GM12878 (cell line): Measurements from ENCODE around the gene MEIOB. TPM values are rescaled to one million over a fixed set of nuclear protein-coding genes. Genes with fewer than 3 reads are reported as not detected.

Experiments used
- ATAC-seq: fragments of 200-7000 bp; cut with Tn5 transposase; 3 replicates; pipeline ENCODE4 v1.9.1; 2020; ENCODE audit warnings: mild to moderate bottlenecking, moderate library complexity
- BruUV-seq: library from RNA; stranded (reverse); fragments of 400-500 nt; replicated peaks from 2 replicates; lab custom pipeline; 2021; lab: Mats Ljungman, UMichigan
- CTCF ChIA-PET: fragments of 300-600 bp; sonication (Branson Sonifier 250); formaldehyde crosslinking; extraction: SDS; loops from one replicate; lab custom pipeline; 2021; ENCODE audit warnings: inconsistent platforms; lab: Yijun Ruan, JAX
- POLR2A ChIA-PET: fragments of 350-600 bp; formaldehyde crosslinking; extraction: SDS; loops from one replicate; lab custom pipeline; 2021; ENCODE audit warnings: inconsistent platforms; lab: Charles Lee
- RAD21 ChIA-PET: fragments of 300-600 bp; sonication (Branson Sonifier 250); formaldehyde crosslinking; loops from one replicate; lab custom pipeline; 2023; ENCODE audit warnings: antibody characterized with exemption; ENCODE audit not compliant: unreplicated experiment; lab: Charles Lee
- SMC1A ChIA-PET: fragments of 300-600 bp; sonication (Branson Sonifier 250); formaldehyde crosslinking; loops from one replicate; lab custom pipeline; 2023; ENCODE audit not compliant: unreplicated experiment, uncharacterized antibody; lab: Charles Lee
- DNase-seq: peaks from one replicate; pipeline ENCODE4 v3.0.0-alpha.2; 2011; ENCODE audit warnings: low read depth, low spot score
- FAIRE-seq: peaks from 3 replicates; lab custom pipeline; 2011; peaks lifted over from hg19 to GRCh38; lab: Jason Lieb, UNC
- H2AFZ ChIP-seq: 2 replicates; pipeline ENCODE4 v1.6.0; 2011; ENCODE audit warnings: low read depth, low read length, control low read depth; ENCODE audit not compliant: control insufficient read depth
- H3K27ac ChIP-seq: 2 replicates; pipeline ENCODE4 v1.5.1; 2011; ENCODE audit warnings: control low read depth; ENCODE audit not compliant: control insufficient read depth, insufficient read depth
- H3K27me3 ChIP-seq, 2 experiments: replicated peaks in 1 of 2; 2 replicates each; pipeline versions ENCODE4 v1.6.0 to v1.6.1; 2011; ENCODE audit warnings: low read length in 1 of 2; ENCODE audit not compliant: control insufficient read depth in 2 of 2, insufficient read depth in 2 of 2
- H3K36me3 ChIP-seq, 2 experiments: 2 replicates each; pipeline ENCODE4 v1.5.1; 2011; ENCODE audit warnings: low read length in 1 of 2; ENCODE audit not compliant: control insufficient read depth in 2 of 2, insufficient read depth in 2 of 2
- H3K4me1 ChIP-seq: 2 replicates; pipeline ENCODE4 v1.6.1; 2011; ENCODE audit warnings: mild to moderate bottlenecking, low read length, moderate library complexity, mixed read lengths; ENCODE audit not compliant: control insufficient read depth, insufficient read depth
- H3K4me2 ChIP-seq: 2 replicates; pipeline ENCODE4 v1.6.0; 2011; ENCODE audit warnings: control low read depth; ENCODE audit not compliant: control insufficient read depth, insufficient read depth
- H3K4me3 ChIP-seq: fragments of 200-600 bp; sonication (generic); 2 replicates; pipeline ENCODE4 v1.5.1; 2016
- H3K79me2 ChIP-seq: 2 replicates; pipeline ENCODE4 v1.6.0; 2011; ENCODE audit warnings: low read length; ENCODE audit not compliant: control insufficient read depth, insufficient read depth
- H3K9ac ChIP-seq: 2 replicates; pipeline ENCODE4 v1.8.0; 2011; ENCODE audit warnings: low read length, control low read depth, mixed read lengths; ENCODE audit not compliant: control insufficient read depth, insufficient read depth
- H3K9me3 ChIP-seq: replicated peaks from 3 replicates; pipeline ENCODE4 v1.5.1; 2011; ENCODE audit warnings: mild to moderate bottlenecking, low read length; ENCODE audit not compliant: control insufficient read depth, insufficient read depth
- H4K20me1 ChIP-seq: 2 replicates; pipeline ENCODE4 v1.6.0; 2011; ENCODE audit not compliant: control insufficient read depth, insufficient read depth
- ASH2L ChIP-seq: fragments of 300-600, 200-600 bp; sonication (generic); IDR thresholded peaks from 2 replicates; pipeline ENCODE4 v1.6.1; 2017; ENCODE audit warnings: low read depth, mild to moderate bottlenecking, borderline replicate concordance
- BHLHE40 ChIP-seq, 2 experiments: fragments of 450-650 bp in 1 of 2; IDR thresholded peaks; 2 replicates each; pipeline ENCODE4 v1.6.1; 2011 to 2017; ENCODE audit warnings: low read depth in 2 of 2, borderline replicate concordance in 1 of 2, improper control_type of control experiment in 1 of 2, low read length in 1 of 2, mild to moderate bottlenecking in 1 of 2
- CHD2 ChIP-seq: IDR thresholded peaks from 2 replicates; pipeline ENCODE4 v1.6.1; 2011; ENCODE audit warnings: low read depth, low read length, improper control_type of control experiment, borderline replicate concordance
- EGR1 ChIP-seq, 2 experiments: IDR thresholded peaks; 1 replicate in 1 of 2; 2 replicates in 1 of 2; pipeline ENCODE4 v1.6.1; 2011 to 2012; ENCODE audit warnings: low read depth in 2 of 2, low read length in 2 of 2, borderline replicate concordance in 1 of 2, mild to moderate bottlenecking in 1 of 2, moderate library complexity in 1 of 2
- EP300 ChIP-seq, 2 experiments: fragments of 150-350 bp in 1 of 2; IDR thresholded peaks; 2 replicates each; pipeline ENCODE4 v1.6.1; 2011 to 2012; ENCODE audit warnings: low read depth in 2 of 2, low read length in 2 of 2, borderline replicate concordance in 1 of 2, improper control_type of control experiment in 1 of 2, inconsistent platforms in 1 of 2; ENCODE audit not compliant: control insufficient read depth in 1 of 2
- GABPA ChIP-seq: IDR thresholded peaks from 2 replicates; pipeline ENCODE4 v1.6.1; 2014; ENCODE audit warnings: antibody characterized with exemption, low read depth, mild to moderate bottlenecking, inconsistent platforms
- GATAD2B ChIP-seq: fragments of 450-650 bp; conservative IDR thresholded peaks from 2 replicates; pipeline ENCODE4 v1.6.1; 2017; ENCODE audit warnings: low read depth, mild to moderate bottlenecking, moderate library complexity
- HDAC2 ChIP-seq: fragments of 200-600 bp; sonication (generic); IDR thresholded peaks from 2 replicates; pipeline ENCODE4 v1.6.1; 2017
- LARP7 ChIP-seq: fragments of 450-650 bp; IDR thresholded peaks from 2 replicates; pipeline ENCODE4 v1.6.1; 2017; ENCODE audit warnings: mild to moderate bottlenecking
- PAX5 ChIP-seq: IDR thresholded peaks from 2 replicates; pipeline ENCODE4 v1.6.1; 2011; ENCODE audit warnings: low read depth, low read length, borderline replicate concordance
- RB1 ChIP-seq: fragments of 450-650 bp; formaldehyde crosslinking; IDR thresholded peaks from 2 replicates; pipeline ENCODE4 v1.6.1; 2017; ENCODE audit warnings: mild to moderate bottlenecking, borderline replicate concordance
- SREBF2 ChIP-seq: IDR thresholded peaks from 2 replicates; pipeline ENCODE4 v1.6.1; 2012; ENCODE audit warnings: mild to moderate bottlenecking, low read length
- STAT1 ChIP-seq: fragments of 450-650 bp; conservative IDR thresholded peaks from 2 replicates; pipeline ENCODE4 v1.6.1; 2014; ENCODE audit warnings: antibody characterized with exemption, mild to moderate bottlenecking
- TCF7 ChIP-seq: IDR thresholded peaks from 2 replicates; pipeline ENCODE4 v1.6.1; 2014; ENCODE audit warnings: antibody characterized with exemption, borderline replicate concordance
- ZNF24 ChIP-seq: fragments of 450-650 bp; IDR thresholded peaks from 2 replicates; pipeline ENCODE4 v1.6.1; 2017; ENCODE audit warnings: antibody characterized with exemption, mild to moderate bottlenecking
- ZNF384 ChIP-seq: IDR thresholded peaks from 2 replicates; pipeline ENCODE4 v1.6.1; 2012; ENCODE audit warnings: low read depth, mild to moderate bottlenecking, low read length, improper control_type of control experiment, borderline replicate concordance
- ZZZ3 ChIP-seq: IDR thresholded peaks from 2 replicates; pipeline ENCODE4 v1.6.1; 2011; ENCODE audit warnings: low read depth; ENCODE audit not compliant: control insufficient read depth, insufficient read length
- WGBS: methylation state at CpG from one replicate; pipeline ENCODE4 v1.1.6; 2016; ENCODE audit warnings: low lambda C conversion rate; ENCODE audit not compliant: insufficient replicate concordance, insufficient coverage; ENCODE audit errors: missing lambda C conversion rate; 5-methylcytosine and 5-hydroxymethylcytosine counted together
- in situ Hi-C: fragments of 300-500 bp; cut with MboI; formaldehyde crosslinking; loops from 9 replicates; pipeline ENCODE4 v1.14.3; 2018; ENCODE audit warnings: mixed read lengths
- intact Hi-C: fragments of 100-400 bp; cut with micrococcal nuclease; formaldehyde crosslinking; loops from one replicate; pipeline ENCODE4 v1.14.2; 2022; ENCODE audit not compliant: unreplicated experiment
- polyA plus RNA-seq, 11 experiments: library from polyadenylated mRNA; depleted of rRNA in 4 of 11; unstranded in 6 of 11; stranded (reverse) in 5 of 11; fragments of >200 nt; fragmentation: Nextera tagmentation in 4 of 11; fragmentation: Illumina TruSeq in 1 of 11; extraction: Ambion mirVana in 4 of 11; extraction: Trizol in 1 of 11; gene quantifications; 1 replicate in 1 of 11; 2 replicates in 10 of 11; pipeline versions ENCODE4 v1.2.1 to v1.2.3, GENCODE V29; 2011 to 2016; ENCODE audit warnings: inconsistent platforms in 2 of 11, missing spikeins in 2 of 11, low read depth in 1 of 11
- total RNA-seq, 4 experiments: library from RNA; depleted of rRNA in 3 of 4; stranded (reverse); fragments of >200 nt in 3 of 4; fragmentation: Illumina TruSeq in 1 of 4; extraction: Trizol in 1 of 4; gene quantifications; 2 replicates each; pipeline versions ENCODE4 v1.2.1 to v1.2.3, GENCODE V29; 2013 to 2021
- TF ChIP-seq, protein P1 (sequence below): fragments of 450-650 bp; IDR thresholded peaks from 2 replicates; pipeline ENCODE4 v1.6.1; 2018; ENCODE audit warnings: borderline replicate concordance, mild to moderate bottlenecking; ENCODE audit not compliant: partially characterized antibody
- TF ChIP-seq, protein P2 (sequence below): fragments of 450-650 bp; IDR thresholded peaks from 2 replicates; pipeline ENCODE4 v1.6.1; 2018; ENCODE audit warnings: mild to moderate bottlenecking, low read depth, moderate library complexity; ENCODE audit not compliant: partially characterized antibody

Gene MEIOB
- total and polyA plus RNA-seq, 10 of the 15 experiments (the other 5 are each of a cell fraction or from before 2014, with no cell fraction given) = 0.04 to 0.26 (median 0.09) TPM; not detected in 5

- WGBS = 46% methylated on average over 31 of the region's 31 CpGs
- no peaks in the 10 kb centered on the region for H4K20me1 ChIP-seq
- no peak for ATAC-seq
- H3K9ac ChIP-seq = no peak overlapping the region
- no peaks in the 10 kb centered on the region for H3K4me1 ChIP-seq
- no peak overlapping the region for H2AFZ ChIP-seq
- ChIA-PET POLR2A (no interaction called here), RAD21 (no interaction called here), SMC1A (no interaction called here), CTCF (no interaction called here)
- intact Hi-C loops = no loop called here
- H3K4me2 ChIP-seq = no peak overlapping the region
- no peaks in the 10 kb centered on the region for H3K79me2 ChIP-seq
- H3K9me3 ChIP-seq = no peaks in the 10 kb centered on the region
- FAIRE-seq = no peak
- no TSS peak for BruUV-seq
- H3K36me3 ChIP-seq = no peaks in the 10 kb centered on the region
- no peak overlapping the region for H3K27ac ChIP-seq
- in situ Hi-C loops = no loop called here
- no peak overlapping the region for H3K4me3 ChIP-seq
- no peak for DNase-seq
- no peaks in the 10 kb centered on the region; a peak in 1 of 4 replicates for H3K27me3 ChIP-seq
- TF ChIP-seq LARP7 (no peak), CHD2 (no peak), EP300 (IDR thresholded peaks at IDR 0.05; ENCODE audit: borderline replicate concordance in 1 of 2, control insufficient read depth in 1 of 2, low read depth in 2 of 2, low read length in 2 of 2) (no peak), ZNF384 (no peak), EGR1 (IDR thresholded peaks at IDR 0.05; ENCODE audit: borderline replicate concordance in 1 of 2, low read depth in 2 of 2, low read length in 2 of 2) (no peak), ASH2L (no peak), STAT1 (no peak), ZNF24 (no peak), TCF7 (no peak), ZZZ3 (no peak), PAX5 (no peak), GABPA (no peak), HDAC2 (no peak), GATAD2B (no peak), RB1 (no peak), SREBF2 (no peak), BHLHE40 (IDR thresholded peaks at IDR 0.05; ENCODE audit: borderline replicate concordance in 1 of 2, low read depth in 2 of 2, low read length in 1 of 2) (no peak)
- TF ChIP-seq, protein P1, sequence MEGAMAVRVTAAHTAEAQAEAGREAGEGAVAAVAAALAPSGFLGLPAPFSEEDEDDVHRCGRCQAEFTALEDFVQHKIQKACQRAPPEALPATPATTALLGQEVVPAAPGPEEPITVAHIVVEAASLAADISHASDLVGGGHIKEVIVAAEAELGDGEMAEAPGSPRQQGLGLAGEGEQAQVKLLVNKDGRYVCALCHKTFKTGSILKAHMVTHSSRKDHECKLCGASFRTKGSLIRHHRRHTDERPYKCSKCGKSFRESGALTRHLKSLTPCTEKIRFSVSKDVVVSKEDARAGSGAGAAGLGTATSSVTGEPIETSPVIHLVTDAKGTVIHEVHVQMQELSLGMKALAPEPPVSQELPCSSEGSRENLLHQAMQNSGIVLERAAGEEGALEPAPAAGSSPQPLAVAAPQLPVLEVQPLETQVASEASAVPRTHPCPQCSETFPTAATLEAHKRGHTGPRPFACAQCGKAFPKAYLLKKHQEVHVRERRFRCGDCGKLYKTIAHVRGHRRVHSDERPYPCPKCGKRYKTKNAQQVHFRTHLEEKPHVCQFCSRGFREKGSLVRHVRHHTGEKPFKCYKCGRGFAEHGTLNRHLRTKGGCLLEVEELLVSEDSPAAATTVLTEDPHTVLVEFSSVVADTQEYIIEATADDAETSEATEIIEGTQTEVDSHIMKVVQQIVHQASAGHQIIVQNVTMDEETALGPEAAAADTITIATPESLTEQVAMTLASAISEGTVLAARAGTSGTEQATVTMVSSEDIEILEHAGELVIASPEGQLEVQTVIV = no peak
- TF ChIP-seq, protein P2, sequence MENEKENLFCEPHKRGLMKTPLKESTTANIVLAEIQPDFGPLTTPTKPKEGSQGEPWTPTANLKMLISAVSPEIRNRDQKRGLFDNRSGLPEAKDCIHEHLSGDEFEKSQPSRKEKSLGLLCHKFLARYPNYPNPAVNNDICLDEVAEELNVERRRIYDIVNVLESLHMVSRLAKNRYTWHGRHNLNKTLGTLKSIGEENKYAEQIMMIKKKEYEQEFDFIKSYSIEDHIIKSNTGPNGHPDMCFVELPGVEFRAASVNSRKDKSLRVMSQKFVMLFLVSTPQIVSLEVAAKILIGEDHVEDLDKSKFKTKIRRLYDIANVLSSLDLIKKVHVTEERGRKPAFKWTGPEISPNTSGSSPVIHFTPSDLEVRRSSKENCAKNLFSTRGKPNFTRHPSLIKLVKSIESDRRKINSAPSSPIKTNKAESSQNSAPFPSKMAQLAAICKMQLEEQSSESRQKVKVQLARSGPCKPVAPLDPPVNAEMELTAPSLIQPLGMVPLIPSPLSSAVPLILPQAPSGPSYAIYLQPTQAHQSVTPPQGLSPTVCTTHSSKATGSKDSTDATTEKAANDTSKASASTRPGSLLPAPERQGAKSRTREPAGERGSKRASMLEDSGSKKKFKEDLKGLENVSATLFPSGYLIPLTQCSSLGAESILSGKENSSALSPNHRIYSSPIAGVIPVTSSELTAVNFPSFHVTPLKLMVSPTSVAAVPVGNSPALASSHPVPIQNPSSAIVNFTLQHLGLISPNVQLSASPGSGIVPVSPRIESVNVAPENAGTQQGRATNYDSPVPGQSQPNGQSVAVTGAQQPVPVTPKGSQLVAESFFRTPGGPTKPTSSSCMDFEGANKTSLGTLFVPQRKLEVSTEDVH = no peak
These were observed 34.3 kb upstream of the MEIOB start for GRCh38 chr16:1906055-1906845.
